ENCODE data around the gene C8B.

DNA sequence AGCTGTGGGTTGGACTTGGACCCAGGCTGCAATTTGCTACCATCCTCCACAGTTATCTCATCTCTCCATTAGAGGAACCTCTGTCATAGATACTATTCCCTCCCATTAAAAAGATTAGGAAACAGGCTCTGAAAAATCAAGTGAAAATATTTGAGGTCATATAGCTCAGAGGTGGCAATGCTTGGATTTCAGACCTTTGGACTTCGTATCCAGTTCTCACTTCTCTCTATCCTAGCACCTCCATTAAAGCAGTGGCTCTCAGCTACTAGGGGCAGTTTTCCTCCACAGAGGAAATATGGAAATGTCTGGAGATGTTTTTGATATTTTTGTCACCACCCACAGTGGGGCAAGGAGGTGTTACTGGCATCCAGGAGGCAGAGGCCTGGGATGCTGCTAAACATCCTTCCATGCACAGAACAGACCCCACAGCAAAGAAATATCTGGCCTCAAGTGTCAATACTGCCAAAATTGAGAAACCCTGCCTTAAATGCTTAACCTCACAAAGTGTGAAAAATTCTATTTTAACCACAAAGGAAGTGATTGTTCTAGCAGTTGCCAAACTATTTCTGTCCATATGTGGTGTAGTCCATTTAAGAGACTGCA is 57.1 kb downstream of the C8B start:
- TF ChIP-seq, protein P1, sequence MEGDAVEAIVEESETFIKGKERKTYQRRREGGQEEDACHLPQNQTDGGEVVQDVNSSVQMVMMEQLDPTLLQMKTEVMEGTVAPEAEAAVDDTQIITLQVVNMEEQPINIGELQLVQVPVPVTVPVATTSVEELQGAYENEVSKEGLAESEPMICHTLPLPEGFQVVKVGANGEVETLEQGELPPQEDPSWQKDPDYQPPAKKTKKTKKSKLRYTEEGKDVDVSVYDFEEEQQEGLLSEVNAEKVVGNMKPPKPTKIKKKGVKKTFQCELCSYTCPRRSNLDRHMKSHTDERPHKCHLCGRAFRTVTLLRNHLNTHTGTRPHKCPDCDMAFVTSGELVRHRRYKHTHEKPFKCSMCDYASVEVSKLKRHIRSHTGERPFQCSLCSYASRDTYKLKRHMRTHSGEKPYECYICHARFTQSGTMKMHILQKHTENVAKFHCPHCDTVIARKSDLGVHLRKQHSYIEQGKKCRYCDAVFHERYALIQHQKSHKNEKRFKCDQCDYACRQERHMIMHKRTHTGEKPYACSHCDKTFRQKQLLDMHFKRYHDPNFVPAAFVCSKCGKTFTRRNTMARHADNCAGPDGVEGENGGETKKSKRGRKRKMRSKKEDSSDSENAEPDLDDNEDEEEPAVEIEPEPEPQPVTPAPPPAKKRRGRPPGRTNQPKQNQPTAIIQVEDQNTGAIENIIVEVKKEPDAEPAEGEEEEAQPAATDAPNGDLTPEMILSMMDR (IDR thresholded peaks at IDR 0.05; ENCODE audit: insufficient read depth, low read length, poor library complexity, severe bottlenecking), result no peak
- TF ChIP-seq EZH2phosphoT487 (conservative IDR thresholded peaks at IDR 0.05; ENCODE audit: low read length), result no peak
